Measurements from ENCODE around the gene PI16.

The PI16 gene

DNA sequence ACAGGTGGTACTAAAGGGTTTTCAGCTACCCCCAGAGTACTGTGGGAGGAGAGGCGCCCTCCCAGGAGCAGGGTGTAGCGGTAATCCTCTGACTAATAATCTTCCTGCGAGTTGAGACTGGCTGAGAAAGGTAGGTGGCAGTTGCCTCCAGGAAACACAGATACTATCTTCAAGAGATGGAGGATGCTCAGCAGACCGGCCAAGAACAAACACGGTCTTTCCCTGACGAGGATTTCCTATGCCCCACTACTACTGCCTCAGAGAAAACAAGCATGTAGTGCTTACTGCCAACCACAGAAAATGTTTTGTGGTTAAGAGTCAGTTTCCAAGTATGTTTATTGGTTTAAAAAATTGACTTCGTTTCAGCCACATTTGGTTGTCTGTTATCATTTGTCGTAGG lies 42.0 kb upstream of the PI16 start:
- ChIA-PET POLR2A (interaction anchor here (0.7 to 1.1 kb wide), 2 partner anchors 42 to 51 kb away, joined by 3 to 5 read pairs; partner anchors contain the start of gene PI16), CTCF (interaction anchor here (1.1 kb wide), 2 partner anchors 21 to 105 kb away, joined by 3 read pairs; no protein-coding TSS in a partner anchor)
- Histone ChIP-seq H3K9me3 (ENCODE audit: control extremely low read depth in 1 of 5, control insufficient read depth in 4 of 5, insufficient read depth in 2 of 5, low read depth in 1 of 5, low read length in 4 of 5) (no peaks in the 10 kb centered on the region), H3K27me3 (replicated peaks in 2 of 5; ENCODE audit: control insufficient read depth in 4 of 5, insufficient read depth in 5 of 5, low read length in 4 of 5) (no peaks in the 10 kb centered on the region), H3K36me3 (ENCODE audit: control insufficient read depth in 4 of 4, insufficient read depth in 4 of 4, low read length in 3 of 4) (peaks cover 4 to 24% (median 14%) of the 10 kb centered on the region in 4 experiments), H3K4me3 (ENCODE audit: control insufficient read depth in 1 of 7, extremely low read depth in 1 of 7, insufficient read depth in 4 of 7, low read depth in 2 of 7, low read length in 6 of 7) (peak overlapping the region in 5 of 7 experiments; percentile 7 to 71 (median 42)), H3K4me1 (ENCODE audit: control extremely low read depth in 1 of 4, control insufficient read depth in 4 of 4, insufficient read depth in 4 of 4, low read length in 3 of 4) (peaks cover 12 to 49% (median 45%) of the 10 kb centered on the region in 4 experiments), H3K27ac (ENCODE audit: insufficient read depth in 1 of 2, low read depth in 1 of 2, low read length in 2 of 2, poor library complexity in 1 of 2, severe bottlenecking in 2 of 2) (peak overlapping the region in 1 of 2 experiments; percentile 6)
- DNase-seq: peak; percentile 20 to 81 (median 74)
- WGBS (ENCODE audit: insufficient coverage): 3% methylated on average over 5 of the region's 8 CpGs

DNA sequence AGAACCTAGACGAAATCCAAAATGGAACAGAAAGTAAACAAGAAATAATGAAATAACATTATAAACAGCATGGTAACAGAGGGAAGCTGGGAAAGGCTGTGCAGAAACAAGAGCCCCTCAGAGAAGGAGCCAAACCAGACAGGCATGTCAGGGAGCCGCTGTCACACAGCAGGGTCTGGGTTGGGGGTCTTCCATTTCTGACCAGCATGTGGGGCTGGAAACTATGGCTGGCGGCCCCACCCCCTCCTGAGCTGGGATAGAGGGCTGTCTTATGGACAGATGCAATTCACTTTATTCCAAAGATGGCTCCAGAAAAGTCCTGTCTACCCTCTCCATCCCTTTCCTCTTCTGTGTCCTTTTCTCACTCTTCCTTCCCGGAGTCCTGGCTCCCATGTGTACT lies 41.5 kb upstream of the PI16 start:
- Histone ChIP-seq H3K4me1 (ENCODE audit: control extremely low read depth in 1 of 4, control insufficient read depth in 4 of 4, insufficient read depth in 4 of 4, low read length in 3 of 4) (peaks cover 12 to 44% (median 40%) of the 10 kb centered on the region in 4 experiments), H3K27ac (ENCODE audit: insufficient read depth in 1 of 2, low read depth in 1 of 2, low read length in 2 of 2, poor library complexity in 1 of 2, severe bottlenecking in 2 of 2) (no peak overlapping the region), H3K9me3 (ENCODE audit: control extremely low read depth in 1 of 5, control insufficient read depth in 4 of 5, insufficient read depth in 2 of 5, low read depth in 1 of 5, low read length in 4 of 5) (no peaks in the 10 kb centered on the region), H3K36me3 (ENCODE audit: control insufficient read depth in 4 of 4, insufficient read depth in 4 of 4, low read length in 3 of 4) (peaks cover 4 to 28% (median 16%) of the 10 kb centered on the region in 4 experiments), H3K4me3 (ENCODE audit: control insufficient read depth in 1 of 7, extremely low read depth in 1 of 7, insufficient read depth in 4 of 7, low read depth in 2 of 7, low read length in 6 of 7) (peak overlapping the region in 3 of 7 experiments; percentile 42 to 71 (median 58)), H3K27me3 (replicated peaks in 2 of 5; ENCODE audit: control insufficient read depth in 4 of 5, insufficient read depth in 5 of 5, low read length in 4 of 5) (peaks cover 0 to under 1% (median 0%) of the 10 kb centered on the region in 5 experiments)
- no peak for DNase-seq
- POLR2A ChIA-PET: no interaction called here
- 87% methylated on average over 3 of the region's 4 CpGs for WGBS (ENCODE audit: insufficient coverage)
- CTCF ChIA-PET: interaction anchor here (1.1 to 1.8 kb wide), 4 partner anchors 9 to 105 kb away, joined by 3 to 7 read pairs (median 4); no protein-coding TSS in a partner anchor

DNA sequence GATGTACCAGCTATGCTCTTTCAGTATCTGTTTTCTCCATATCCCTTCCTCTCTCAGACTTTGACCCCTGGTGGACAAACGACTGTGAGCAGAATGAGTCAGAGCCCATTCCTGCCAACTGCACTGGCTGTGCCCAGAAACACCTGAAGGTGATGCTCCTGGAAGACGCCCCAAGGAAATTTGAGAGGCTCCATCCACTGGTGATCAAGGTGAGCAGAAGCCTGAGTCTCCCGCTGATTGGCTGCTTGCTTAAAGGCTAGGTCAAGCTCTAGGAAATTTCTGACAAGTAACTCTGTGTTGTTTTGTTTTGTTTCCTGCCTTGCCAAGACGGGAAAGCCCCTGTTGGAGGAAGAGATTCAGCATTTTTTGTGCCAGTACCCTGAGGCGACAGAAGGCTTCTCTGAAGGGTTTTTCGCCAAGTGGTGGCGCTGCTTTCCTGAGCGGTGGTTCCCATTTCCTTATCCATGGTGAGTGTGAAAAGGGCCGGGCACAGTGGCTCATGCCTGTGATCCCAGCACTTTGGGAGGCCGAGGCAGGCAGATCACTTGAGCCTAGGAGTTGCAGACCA lies 40.2 kb upstream of the PI16 start:
- ChIA-PET POLR2A (interaction anchor here (0.6 kb wide), 1 partner anchor 42 kb away, joined by 3 read pairs; no protein-coding TSS in a partner anchor), CTCF (interaction anchor here (0.8 to 1.8 kb wide), 9 partner anchors 10 to 145 kb away, joined by 3 to 7 read pairs (median 3); partner anchors contain the start of gene PI16)
- 64% methylated on average over 7 of the region's 10 CpGs for WGBS (ENCODE audit: insufficient coverage)
- Histone ChIP-seq H3K36me3 (ENCODE audit: control insufficient read depth in 4 of 4, insufficient read depth in 4 of 4, low read length in 3 of 4) (peaks cover 4 to 34% (median 21%) of the 10 kb centered on the region in 4 experiments), H3K27ac (ENCODE audit: insufficient read depth in 1 of 2, low read depth in 1 of 2, low read length in 2 of 2, poor library complexity in 1 of 2, severe bottlenecking in 2 of 2) (no peak overlapping the region), H3K9me3 (ENCODE audit: control extremely low read depth in 1 of 5, control insufficient read depth in 4 of 5, insufficient read depth in 2 of 5, low read depth in 1 of 5, low read length in 4 of 5) (no peaks in the 10 kb centered on the region), H3K27me3 (replicated peaks in 2 of 5; ENCODE audit: control insufficient read depth in 4 of 5, insufficient read depth in 5 of 5, low read length in 4 of 5) (peaks cover 0 to 1% (median 0%) of the 10 kb centered on the region in 5 experiments), H3K4me3 (ENCODE audit: control insufficient read depth in 1 of 7, extremely low read depth in 1 of 7, insufficient read depth in 4 of 7, low read depth in 2 of 7, low read length in 6 of 7) (no peak overlapping the region), H3K4me1 (ENCODE audit: control extremely low read depth in 1 of 4, control insufficient read depth in 4 of 4, insufficient read depth in 4 of 4, low read length in 3 of 4) (peaks cover 12 to 42% (median 38%) of the 10 kb centered on the region in 4 experiments)
- peak; percentile 11 to 31 (median 23) for DNase-seq

DNA sequence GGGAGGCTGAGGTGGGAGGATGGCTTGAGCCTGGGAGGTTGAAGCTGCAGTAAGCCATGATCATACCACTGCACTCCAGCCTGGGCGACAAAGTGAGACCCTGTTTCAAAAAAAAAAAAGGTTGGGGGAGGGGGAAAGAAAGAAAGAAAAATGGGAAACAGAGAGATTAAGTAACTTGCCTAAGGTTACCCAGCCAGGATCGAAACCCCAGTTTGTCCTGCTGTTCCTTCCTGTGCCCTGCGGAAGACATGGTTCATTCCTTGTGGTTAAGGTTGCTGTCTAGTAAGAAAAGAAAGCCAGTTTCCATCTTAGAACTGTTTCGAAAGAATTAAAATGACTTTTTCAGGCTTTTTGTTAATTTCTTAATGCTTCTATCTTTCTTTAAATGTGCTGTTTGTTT lies 38.9 kb upstream of the PI16 start:
- POLR2A ChIA-PET: no interaction called here

DNA sequence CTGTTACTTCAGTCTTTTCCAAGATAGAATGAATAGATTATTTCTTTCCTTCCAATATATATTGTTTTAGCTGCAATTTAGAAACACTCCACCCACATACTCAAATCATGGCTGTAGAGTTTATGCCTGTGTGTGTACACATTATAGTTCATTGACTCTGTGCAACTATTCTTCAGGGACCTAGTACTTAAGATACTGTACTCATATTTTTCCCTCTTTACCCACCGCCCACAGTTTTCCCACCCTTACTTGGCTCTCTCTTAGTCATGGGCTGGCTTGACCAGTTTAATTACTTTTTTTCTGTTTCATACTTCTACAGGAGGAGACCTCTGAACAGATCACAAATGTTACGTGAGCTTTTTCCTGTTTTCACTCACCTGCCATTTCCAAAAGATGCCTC lies 38.4 kb upstream of the PI16 start:
- Histone ChIP-seq H3K9me3 (ENCODE audit: control extremely low read depth in 1 of 5, control insufficient read depth in 4 of 5, insufficient read depth in 2 of 5, low read depth in 1 of 5, low read length in 4 of 5) (no peaks in the 10 kb centered on the region), H3K27me3 (replicated peaks in 2 of 5; ENCODE audit: control insufficient read depth in 4 of 5, insufficient read depth in 5 of 5, low read length in 4 of 5) (peaks cover 0 to 1% (median 0%) of the 10 kb centered on the region in 5 experiments), H3K27ac (ENCODE audit: insufficient read depth in 1 of 2, low read depth in 1 of 2, low read length in 2 of 2, poor library complexity in 1 of 2, severe bottlenecking in 2 of 2) (no peak overlapping the region), H3K4me1 (ENCODE audit: control extremely low read depth in 1 of 4, control insufficient read depth in 4 of 4, insufficient read depth in 4 of 4, low read length in 3 of 4) (peaks cover 12 to 38% (median 36%) of the 10 kb centered on the region in 4 experiments), H3K36me3 (ENCODE audit: control insufficient read depth in 4 of 4, insufficient read depth in 4 of 4, low read length in 3 of 4) (peaks cover 7 to 46% (median 25%) of the 10 kb centered on the region in 4 experiments), H3K4me3 (ENCODE audit: control insufficient read depth in 1 of 7, extremely low read depth in 1 of 7, insufficient read depth in 4 of 7, low read depth in 2 of 7, low read length in 6 of 7) (no peak overlapping the region)
- POLR2A ChIA-PET: no interaction called here
- WGBS (ENCODE audit: insufficient coverage): 90% methylated on average over 1 of the region's 2 CpGs
- CTCF ChIA-PET: interaction anchor here (1.7 kb wide), 1 partner anchor 62 kb away, joined by 3 read pairs; no protein-coding TSS in a partner anchor
- no peak for DNase-seq

More for the DNA sequence above, 38.9 kb upstream of the PI16 start:
- no peaks in the 10 kb centered on the region for H3K9me3 ChIP-seq (ENCODE audit: control extremely low read depth in 1 of 5, control insufficient read depth in 4 of 5, insufficient read depth in 2 of 5, low read depth in 1 of 5, low read length in 4 of 5)
- H3K27me3 ChIP-seq (replicated peaks in 2 of 5; ENCODE audit: control insufficient read depth in 4 of 5, insufficient read depth in 5 of 5, low read length in 4 of 5): peaks cover 0 to 1% (median 0%) of the 10 kb centered on the region in 5 experiments
- CTCF ChIA-PET: interaction anchor here (1.2 to 1.7 kb wide), 3 partner anchors 11 to 62 kb away, joined by 3 read pairs; no protein-coding TSS in a partner anchor
- no peak overlapping the region for H3K27ac ChIP-seq (ENCODE audit: insufficient read depth in 1 of 2, low read depth in 1 of 2, low read length in 2 of 2, poor library complexity in 1 of 2, severe bottlenecking in 2 of 2)
- H3K4me3 ChIP-seq (ENCODE audit: control insufficient read depth in 1 of 7, extremely low read depth in 1 of 7, insufficient read depth in 4 of 7, low read depth in 2 of 7, low read length in 6 of 7): no peak overlapping the region
- WGBS (ENCODE audit: insufficient coverage): 100% methylated on average over 2 of the region's 4 CpGs
- DNase-seq: no peak
- peaks cover 7 to 42% (median 25%) of the 10 kb centered on the region in 4 experiments for H3K36me3 ChIP-seq (ENCODE audit: control insufficient read depth in 4 of 4, insufficient read depth in 4 of 4, low read length in 3 of 4)
- H3K4me1 ChIP-seq (ENCODE audit: control extremely low read depth in 1 of 4, control insufficient read depth in 4 of 4, insufficient read depth in 4 of 4, low read length in 3 of 4): peaks cover 12 to 42% (median 38%) of the 10 kb centered on the region in 4 experiments

DNA sequence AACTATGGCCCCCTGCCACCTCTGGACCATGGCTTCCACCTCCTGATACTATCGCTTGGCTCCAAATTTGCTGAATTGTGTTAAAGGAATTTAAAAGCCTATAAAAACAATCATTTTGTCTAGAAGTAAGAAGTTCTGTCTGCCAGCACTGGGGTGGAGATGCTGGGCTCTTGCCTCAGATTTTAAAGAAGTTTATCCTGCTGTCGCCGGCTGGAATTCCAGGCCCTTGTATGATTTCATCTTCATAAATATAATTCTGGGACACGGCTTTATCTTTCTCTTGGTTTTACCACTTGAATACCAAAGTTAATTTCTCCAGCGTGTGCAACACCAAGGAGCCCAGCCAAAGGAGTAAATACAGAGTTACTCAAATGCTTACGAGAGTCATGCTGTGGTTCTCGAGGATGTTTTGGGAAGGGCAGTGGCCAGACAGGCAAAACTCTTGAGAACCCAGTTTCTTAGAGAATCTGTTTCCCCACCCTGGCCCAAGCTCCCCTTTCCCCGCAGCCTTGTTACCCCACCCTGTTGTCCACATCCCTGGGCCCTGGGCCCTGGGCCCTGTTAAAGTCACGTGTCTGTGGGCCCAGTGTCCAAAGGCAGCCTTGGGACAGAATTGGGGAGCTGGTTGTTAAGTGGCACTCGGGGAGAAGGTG lies 36.9 kb upstream of the PI16 start:
- no peak overlapping the region for H3K27ac ChIP-seq (ENCODE audit: insufficient read depth in 1 of 2, low read depth in 1 of 2, low read length in 2 of 2, poor library complexity in 1 of 2, severe bottlenecking in 2 of 2)
- ChIA-PET CTCF (no interaction called here), POLR2A (no interaction called here)
- H3K4me3 ChIP-seq (ENCODE audit: control insufficient read depth in 1 of 7, extremely low read depth in 1 of 7, insufficient read depth in 4 of 7, low read depth in 2 of 7, low read length in 6 of 7): no peak overlapping the region
- WGBS (ENCODE audit: insufficient coverage): 100% methylated on average over 7 of the region's 10 CpGs
- peaks cover 0 to 1% (median 0%) of the 10 kb centered on the region in 5 experiments for H3K27me3 ChIP-seq (replicated peaks in 2 of 5; ENCODE audit: control insufficient read depth in 4 of 5, insufficient read depth in 5 of 5, low read length in 4 of 5)
- DNase-seq: no peak
- peaks cover 7 to 52% (median 28%) of the 10 kb centered on the region in 4 experiments for H3K36me3 ChIP-seq (ENCODE audit: control insufficient read depth in 4 of 4, insufficient read depth in 4 of 4, low read length in 3 of 4)
- no peaks in the 10 kb centered on the region for H3K9me3 ChIP-seq (ENCODE audit: control extremely low read depth in 1 of 5, control insufficient read depth in 4 of 5, insufficient read depth in 2 of 5, low read depth in 1 of 5, low read length in 4 of 5)
- peaks cover 5 to 24% (median 21%) of the 10 kb centered on the region in 4 experiments for H3K4me1 ChIP-seq (ENCODE audit: control extremely low read depth in 1 of 4, control insufficient read depth in 4 of 4, insufficient read depth in 4 of 4, low read length in 3 of 4)
